ENCODE measurements around the gene MIAT.

GRCh38 chr22:26648528-26649388 lies 8.6 kb upstream of the MIAT start:
- TF ChIP-seq JUN (IDR thresholded peaks at IDR 0.05; ENCODE audit: borderline replicate concordance, insufficient read depth, insufficient read length, low read depth) (no peak), POLR2A (IDR thresholded peaks at IDR 0.05; ENCODE audit: low read depth, low read length) (no peak), MAX (IDR thresholded peaks at IDR 0.05; ENCODE audit: insufficient read depth, insufficient read length) (no peak), EZH2 (IDR thresholded peaks at IDR 0.05; ENCODE audit: borderline replicate concordance, low read depth, low read length, severe bottlenecking) (no peak), POLR2AphosphoS5 (IDR thresholded peaks at IDR 0.05; ENCODE audit: insufficient read depth, low read depth, low read length) (no peak), GATA2 (IDR thresholded peaks at IDR 0.05; ENCODE audit: insufficient read depth, insufficient read length, low read depth, low read length) (no peak)
- TF ChIP-seq, protein P1, sequence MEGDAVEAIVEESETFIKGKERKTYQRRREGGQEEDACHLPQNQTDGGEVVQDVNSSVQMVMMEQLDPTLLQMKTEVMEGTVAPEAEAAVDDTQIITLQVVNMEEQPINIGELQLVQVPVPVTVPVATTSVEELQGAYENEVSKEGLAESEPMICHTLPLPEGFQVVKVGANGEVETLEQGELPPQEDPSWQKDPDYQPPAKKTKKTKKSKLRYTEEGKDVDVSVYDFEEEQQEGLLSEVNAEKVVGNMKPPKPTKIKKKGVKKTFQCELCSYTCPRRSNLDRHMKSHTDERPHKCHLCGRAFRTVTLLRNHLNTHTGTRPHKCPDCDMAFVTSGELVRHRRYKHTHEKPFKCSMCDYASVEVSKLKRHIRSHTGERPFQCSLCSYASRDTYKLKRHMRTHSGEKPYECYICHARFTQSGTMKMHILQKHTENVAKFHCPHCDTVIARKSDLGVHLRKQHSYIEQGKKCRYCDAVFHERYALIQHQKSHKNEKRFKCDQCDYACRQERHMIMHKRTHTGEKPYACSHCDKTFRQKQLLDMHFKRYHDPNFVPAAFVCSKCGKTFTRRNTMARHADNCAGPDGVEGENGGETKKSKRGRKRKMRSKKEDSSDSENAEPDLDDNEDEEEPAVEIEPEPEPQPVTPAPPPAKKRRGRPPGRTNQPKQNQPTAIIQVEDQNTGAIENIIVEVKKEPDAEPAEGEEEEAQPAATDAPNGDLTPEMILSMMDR (IDR thresholded peaks at IDR 0.05; ENCODE audit: extremely low read depth in 1 of 2, insufficient read depth in 1 of 2, low read depth in 1 of 2, low read length in 2 of 2) = no peak
